Measurements from ENCODE around the gene FAM193B.
A peak's percentile ranks its signal among the peaks of the same experiment; 100 is the strongest.

The FAM193B gene

GRCh38 chr5:177550122-177550521 is 4.2 kb downstream of the FAM193B start:
- in situ Hi-C loops (cut with HindIII; ENCODE audit: low sequenced_read_pairs), result no loop called here
- no peak overlapping the region for H3K4me3 ChIP-seq (ENCODE audit: low read depth, low read length)
- TF ChIP-seq, protein P1, sequence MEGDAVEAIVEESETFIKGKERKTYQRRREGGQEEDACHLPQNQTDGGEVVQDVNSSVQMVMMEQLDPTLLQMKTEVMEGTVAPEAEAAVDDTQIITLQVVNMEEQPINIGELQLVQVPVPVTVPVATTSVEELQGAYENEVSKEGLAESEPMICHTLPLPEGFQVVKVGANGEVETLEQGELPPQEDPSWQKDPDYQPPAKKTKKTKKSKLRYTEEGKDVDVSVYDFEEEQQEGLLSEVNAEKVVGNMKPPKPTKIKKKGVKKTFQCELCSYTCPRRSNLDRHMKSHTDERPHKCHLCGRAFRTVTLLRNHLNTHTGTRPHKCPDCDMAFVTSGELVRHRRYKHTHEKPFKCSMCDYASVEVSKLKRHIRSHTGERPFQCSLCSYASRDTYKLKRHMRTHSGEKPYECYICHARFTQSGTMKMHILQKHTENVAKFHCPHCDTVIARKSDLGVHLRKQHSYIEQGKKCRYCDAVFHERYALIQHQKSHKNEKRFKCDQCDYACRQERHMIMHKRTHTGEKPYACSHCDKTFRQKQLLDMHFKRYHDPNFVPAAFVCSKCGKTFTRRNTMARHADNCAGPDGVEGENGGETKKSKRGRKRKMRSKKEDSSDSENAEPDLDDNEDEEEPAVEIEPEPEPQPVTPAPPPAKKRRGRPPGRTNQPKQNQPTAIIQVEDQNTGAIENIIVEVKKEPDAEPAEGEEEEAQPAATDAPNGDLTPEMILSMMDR (IDR thresholded peaks at IDR 0.05; ENCODE audit: low read depth, low read length), result no peak
- no peak for DNase-seq (ENCODE audit: low read depth, low spot score)

GRCh38 chr5:177548495-177548894 is 5.9 kb downstream of the FAM193B start:
- TF ChIP-seq, protein P1 (IDR thresholded peaks at IDR 0.05; ENCODE audit: low read depth, low read length), result no peak
- in situ Hi-C loops (cut with HindIII; ENCODE audit: low sequenced_read_pairs), result no loop called here
- no peak for DNase-seq (ENCODE audit: low read depth, low spot score)
- H3K4me3 ChIP-seq (ENCODE audit: low read depth, low read length), result no peak overlapping the region

- no peak for DNase-seq (ENCODE audit: low read depth, low spot score)
- TF ChIP-seq, protein P1 (IDR thresholded peaks at IDR 0.05; ENCODE audit: low read depth, low read length), result no peak
- no peak overlapping the region for H3K4me3 ChIP-seq (ENCODE audit: low read depth, low read length)
- in situ Hi-C loops (cut with HindIII; ENCODE audit: low sequenced_read_pairs), result no loop called here
Measured at GRCh38 chr5:177547736-177548135, 6.6 kb downstream of the FAM193B start.

GRCh38 chr5:177546258-177546741 is 8.1 kb downstream of the FAM193B start:
- in situ Hi-C loops (cut with HindIII; ENCODE audit: low sequenced_read_pairs), result no loop called here
- DNase-seq (ENCODE audit: low read depth, low spot score), result peak; percentile 94
- no peak overlapping the region for H3K4me3 ChIP-seq (ENCODE audit: low read depth, low read length)
- TF ChIP-seq, protein P1 (IDR thresholded peaks at IDR 0.05; ENCODE audit: low read depth, low read length), result peak; percentile 7

- in situ Hi-C loops (cut with HindIII; ENCODE audit: low sequenced_read_pairs), result no loop called here
- no peak overlapping the region for H3K4me3 ChIP-seq (ENCODE audit: low read depth, low read length)
- DNase-seq (ENCODE audit: low read depth, low spot score), result no peak
- TF ChIP-seq, protein P1 (IDR thresholded peaks at IDR 0.05; ENCODE audit: low read depth, low read length), result no peak
Measured at GRCh38 chr5:177545487-177546257, 8.7 kb downstream of the FAM193B start.

DNA sequence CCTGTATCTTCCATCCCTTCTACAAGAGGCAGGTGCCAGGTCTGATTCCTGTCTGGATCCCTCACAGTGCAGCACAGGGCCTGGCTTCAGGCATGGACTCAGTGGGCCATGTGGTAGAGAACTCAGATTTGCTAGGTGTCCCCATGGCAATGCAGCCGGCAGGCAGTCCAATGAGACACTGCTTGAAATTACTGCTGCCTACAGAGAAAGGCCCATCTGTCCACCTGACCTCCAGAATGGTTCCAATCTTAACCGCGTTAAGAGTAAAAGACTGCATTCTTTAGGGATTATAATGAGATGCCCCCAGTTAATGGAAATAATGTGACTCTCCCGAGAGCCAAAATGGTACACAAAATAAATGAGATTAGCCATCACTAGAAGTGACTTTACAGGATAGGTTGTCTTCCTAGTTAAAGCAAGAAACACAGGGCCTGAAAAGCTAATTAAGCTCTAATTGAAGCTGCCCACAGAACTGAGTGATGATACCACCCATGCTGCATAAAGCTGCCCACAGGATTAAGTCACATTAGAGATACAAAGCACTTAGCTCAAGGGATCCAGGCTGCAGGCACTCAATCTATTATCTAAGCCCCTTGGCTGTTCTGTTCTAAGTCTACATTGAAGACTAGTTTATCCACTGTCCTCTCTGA is 11.4 kb downstream of the FAM193B start:
- TF ChIP-seq, protein P1 (IDR thresholded peaks at IDR 0.05; ENCODE audit: low read depth, low read length), result no peak
- in situ Hi-C loops (cut with HindIII; ENCODE audit: low sequenced_read_pairs), result no loop called here
- no peak for DNase-seq (ENCODE audit: low read depth, low spot score)
- H3K4me3 ChIP-seq (ENCODE audit: low read depth, low read length), result no peak overlapping the region

Measured in astrocyte of the spinal cord (primary cell).